T-helper 22 cell (primary cell): Measurements from ENCODE around the gene CPLX4.

Experiments used
- DNase-seq: peaks from one replicate; pipeline ENCODE4 v3.0.0-alpha.2; 2020; ENCODE audit warnings: low read depth

CPLX4 gene

DNA sequence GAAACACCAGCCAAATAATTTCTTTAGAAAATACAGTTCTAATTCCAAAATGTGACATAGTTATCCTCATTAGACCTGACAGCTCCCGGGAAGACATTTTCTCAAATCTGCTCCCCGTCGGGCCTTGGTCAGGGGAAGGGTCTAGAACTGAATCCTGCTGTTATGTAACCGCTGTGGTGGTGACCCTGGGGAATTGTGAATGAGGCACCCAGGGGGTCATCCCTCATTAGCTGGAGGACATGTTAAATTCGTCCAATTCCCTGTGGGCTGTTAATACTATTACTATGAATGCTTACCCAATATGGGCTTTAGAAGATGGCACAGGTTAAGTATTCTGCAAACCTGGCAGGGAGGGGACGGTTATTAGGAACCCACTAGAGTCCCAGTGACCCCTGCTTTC lies 11.8 kb downstream of the CPLX4 start:
- DNase-seq, result no peak

DNA sequence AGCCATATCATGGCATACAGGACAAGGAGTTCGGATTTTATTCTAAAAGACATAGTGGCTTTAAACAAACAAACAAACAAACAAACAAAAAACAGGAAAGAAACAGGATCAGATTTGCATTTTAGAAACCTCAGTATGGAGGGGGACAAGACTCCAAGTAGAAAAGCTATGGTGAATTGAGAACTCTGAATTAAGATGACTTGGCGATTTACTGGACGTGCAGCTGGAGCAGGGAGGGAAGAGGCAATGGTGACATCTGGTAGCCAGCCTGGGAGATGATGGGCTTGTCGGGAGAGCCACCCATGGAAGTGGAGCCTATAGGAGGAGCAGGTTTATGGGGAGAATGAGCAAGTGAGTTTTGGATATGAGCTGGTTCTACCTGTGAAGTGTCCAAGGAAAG lies 13.2 kb downstream of the CPLX4 start:
- DNase-seq, result no peak

DNA sequence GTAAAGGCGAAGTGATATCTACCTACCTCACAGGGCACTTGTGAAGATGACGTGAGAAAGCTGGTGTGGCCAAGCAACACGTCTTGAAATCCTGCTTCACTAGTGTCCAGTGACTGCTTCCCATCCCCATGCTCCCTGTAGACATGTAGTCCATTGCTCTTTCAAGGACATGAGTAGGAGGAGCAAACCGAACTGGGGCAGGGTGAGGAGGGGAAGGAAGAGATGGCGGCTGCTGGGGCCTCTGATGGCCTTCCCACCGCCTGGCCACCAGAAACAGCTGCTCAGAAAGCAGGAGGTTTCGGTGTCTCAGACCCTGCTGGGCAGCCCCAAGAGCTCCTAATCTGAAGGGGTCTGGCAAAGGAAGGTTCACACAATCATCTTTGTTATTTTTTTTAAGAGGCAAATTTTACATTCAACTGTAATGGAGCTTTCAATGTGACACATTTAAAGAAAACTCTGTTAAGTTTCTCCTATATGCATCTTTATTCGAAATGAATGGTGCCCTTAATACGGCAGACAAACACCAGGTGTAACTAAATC lies 14.7 kb downstream of the CPLX4 start:
- DNase-seq, result no peak

DNA sequence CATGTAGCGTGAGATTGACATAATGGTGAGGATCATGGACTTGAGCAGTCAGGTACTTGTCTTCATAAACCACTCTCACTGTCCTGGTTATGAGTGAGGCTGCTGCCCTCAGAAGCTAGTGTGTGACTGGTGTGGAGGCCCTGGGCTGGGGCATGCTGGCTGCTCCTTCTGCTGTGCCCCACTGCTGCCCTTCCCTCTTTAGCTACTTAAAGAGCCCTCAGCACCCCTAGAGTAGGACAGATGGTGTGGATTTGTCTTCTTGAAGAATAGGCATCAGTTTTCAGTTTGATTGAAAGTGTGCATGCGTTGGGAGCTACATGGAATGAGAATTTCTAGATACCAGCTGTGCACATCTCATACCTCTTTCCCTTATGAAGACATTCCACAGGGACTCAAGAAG lies 15.4 kb downstream of the CPLX4 start:
- no peak for DNase-seq

DNA sequence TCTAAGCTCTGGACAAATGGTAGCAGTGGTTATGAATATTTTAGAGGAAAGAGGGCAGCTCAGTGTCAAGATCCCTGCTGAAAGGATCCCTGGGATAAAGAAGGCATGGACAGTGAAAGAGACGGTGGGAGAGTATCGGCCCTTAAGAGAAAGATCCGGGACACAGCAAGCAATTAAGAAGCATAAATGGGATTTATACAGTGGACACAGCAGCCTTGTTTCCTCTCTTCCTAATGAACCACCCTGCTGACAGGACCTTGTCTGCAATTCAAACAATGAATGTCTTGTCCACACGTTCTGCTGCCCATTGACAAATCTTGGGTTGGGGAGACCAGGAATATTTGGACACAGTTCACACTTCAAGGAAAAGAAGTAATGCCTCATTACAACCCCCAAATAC lies 16.5 kb downstream of the CPLX4 start:
- DNase-seq, result no peak

DNA sequence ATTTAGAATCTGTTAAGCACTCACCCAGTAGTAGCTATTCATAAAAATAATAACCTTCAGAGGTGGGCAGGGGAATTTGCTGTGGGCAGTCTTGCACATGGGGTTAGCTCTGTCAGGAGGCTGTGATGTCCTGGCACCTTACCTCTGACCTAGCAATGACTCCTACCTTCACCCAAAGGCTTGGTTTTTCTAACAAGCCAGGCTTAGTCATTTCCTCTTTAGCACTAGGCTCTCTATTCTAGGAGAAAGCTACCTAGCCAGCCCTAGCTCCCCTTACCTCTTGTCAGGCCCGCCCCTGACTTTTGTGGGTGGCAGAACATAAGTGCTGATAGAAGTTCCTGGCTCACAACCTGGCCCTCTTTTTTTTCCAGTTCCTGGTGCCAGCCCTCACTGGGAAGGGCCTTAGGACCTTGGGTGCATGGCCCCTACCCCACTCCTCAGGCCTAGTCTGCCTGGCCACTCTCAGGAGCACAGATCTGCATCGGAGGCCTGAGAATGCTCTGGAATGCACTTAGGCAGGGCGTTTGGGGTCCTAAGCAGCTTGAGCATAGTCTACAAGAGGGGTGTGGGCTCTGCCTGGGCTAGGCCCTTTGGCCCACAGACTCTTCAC lies 17.7 kb downstream of the CPLX4 start:
- DNase-seq, result no peak

DNA sequence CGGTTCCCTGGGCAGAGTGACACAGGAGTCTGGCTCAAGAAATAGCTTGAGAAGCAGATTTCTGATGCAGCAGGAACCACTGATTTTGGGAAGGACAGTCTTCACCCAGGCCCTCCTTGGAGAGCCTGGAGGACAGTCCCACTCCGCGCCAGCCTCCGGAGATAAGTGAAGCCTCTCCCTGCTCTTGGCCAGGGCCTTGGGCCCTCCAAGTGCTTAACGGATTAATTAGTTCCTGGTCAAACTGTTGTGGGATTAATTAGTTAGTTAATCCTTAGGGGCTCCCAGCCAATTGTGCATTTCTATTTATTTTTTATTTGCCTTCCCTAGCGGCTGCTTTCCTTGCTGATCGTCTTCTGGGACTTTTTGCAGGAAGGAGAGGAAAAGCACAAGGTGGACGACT lies 19.6 kb downstream of the CPLX4 start:
- no peak for DNase-seq

DNA sequence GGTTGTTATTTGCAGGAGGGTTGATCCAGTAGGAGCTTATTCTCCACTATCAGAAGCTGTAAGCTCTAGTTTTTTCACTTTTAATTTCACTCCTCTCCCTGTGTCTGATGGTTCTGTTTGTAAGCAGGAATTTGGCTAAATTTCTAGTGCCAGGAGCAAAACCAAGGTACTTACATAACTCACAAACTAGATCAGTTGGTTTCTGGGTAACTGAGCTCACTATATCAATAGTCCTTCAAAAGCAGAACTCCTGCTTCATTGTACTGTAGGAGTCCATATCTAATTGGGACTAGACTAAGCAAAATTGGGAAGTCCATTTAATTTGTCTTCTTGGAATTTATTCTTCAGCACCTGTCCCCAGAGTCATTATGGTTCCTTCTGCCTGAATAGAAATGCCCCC lies 25.1 kb downstream of the CPLX4 start:
- no peak for DNase-seq

DNA sequence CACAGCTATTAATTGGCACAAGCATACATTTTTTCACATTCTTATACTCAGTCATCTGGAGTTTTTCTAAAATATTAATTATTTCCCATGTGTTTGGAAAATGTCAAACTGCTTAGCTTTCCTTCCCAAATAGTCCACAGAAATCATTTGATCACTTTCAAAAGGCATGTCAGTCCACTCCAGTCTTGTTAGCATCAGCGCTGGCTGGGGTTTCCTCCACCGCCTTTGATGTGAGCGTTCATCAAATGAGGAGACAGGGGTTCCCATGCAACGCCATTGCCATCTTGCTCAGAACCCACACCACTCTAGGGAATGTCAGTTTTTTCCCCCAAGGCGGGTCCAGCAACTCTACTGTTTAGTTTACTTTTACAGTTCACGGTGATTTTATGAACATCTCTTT lies 32.1 kb downstream of the CPLX4 start:
- DNase-seq, result no peak

DNA sequence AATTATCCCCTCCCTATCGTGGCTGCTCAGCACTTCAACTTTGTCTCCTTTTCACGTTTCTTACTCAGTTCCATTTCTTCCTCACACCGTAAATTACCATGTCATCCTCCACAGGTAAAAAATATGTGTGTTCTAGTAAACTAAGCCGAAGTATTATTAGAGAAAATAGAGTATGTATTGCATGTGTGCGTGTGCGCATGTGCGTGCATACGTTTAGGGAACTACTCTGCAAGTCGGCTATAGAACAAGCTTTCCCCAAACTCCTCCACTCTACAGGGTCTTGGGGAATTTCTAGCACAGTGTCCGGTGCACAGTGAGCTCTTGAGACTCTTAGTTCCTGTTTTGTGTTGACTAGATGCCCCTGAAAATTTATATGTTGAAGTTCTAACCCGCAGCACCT lies 36.1 kb downstream of the CPLX4 start:
- DNase-seq, result no peak

DNA sequence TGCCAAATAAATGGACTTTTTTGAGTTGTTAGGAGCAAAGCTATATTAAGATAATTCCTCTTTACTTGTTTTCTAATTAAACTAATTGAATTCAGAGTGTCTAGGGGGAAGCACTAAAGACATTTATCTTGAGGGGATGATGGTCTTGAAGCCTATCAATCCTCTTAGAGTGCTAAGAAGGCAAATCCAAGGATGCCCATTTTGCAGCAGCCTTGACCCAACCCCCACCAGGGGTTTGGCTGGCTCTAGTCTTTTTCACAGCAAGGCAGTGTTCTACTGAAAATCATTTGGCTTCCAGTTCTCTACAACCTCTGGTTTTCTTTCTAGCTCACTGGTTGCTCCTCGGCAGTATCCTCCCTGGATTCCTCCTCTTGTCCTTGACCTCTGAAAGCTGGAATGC lies 38.7 kb downstream of the CPLX4 start:
- DNase-seq, result no peak

DNA sequence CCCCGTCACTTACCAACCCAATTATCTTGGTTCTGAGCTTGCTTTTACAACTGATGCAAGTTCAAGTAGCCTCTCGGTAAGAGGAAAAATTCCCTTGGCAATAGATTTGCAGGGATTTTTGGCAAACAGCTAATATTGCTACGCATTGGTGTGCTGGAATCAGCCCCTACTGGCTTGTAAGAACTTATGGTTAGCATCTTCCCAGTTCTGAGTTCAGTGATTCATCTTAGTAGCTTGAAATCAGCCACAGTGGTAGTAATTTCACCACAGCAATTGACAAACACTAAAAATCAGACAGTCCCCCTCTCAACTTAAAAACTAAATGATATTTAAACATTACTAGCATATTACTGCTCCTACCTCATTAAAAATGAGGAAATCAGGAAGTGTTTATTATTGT lies 39.3 kb downstream of the CPLX4 start:
- DNase-seq, result no peak

DNA sequence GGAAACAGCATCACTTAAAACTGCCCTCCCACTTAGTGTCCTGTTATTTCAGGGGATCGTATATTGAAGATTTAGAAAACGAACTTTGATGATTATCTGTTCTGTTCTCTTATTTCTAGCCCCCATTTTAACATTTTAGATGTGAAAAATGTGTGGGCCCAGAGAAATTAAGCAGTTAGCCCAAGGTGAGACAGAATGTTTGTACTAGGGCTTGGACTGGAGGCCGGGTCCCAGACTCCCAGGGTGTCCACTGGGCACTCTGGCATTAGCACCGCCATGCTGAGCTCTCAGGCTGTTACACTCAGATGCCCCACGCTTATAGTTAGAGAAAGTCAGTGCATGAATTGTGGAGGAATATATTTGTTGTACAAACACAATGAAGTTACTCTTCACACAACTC lies 39.7 kb downstream of the CPLX4 start:
- DNase-seq, result no peak

DNA sequence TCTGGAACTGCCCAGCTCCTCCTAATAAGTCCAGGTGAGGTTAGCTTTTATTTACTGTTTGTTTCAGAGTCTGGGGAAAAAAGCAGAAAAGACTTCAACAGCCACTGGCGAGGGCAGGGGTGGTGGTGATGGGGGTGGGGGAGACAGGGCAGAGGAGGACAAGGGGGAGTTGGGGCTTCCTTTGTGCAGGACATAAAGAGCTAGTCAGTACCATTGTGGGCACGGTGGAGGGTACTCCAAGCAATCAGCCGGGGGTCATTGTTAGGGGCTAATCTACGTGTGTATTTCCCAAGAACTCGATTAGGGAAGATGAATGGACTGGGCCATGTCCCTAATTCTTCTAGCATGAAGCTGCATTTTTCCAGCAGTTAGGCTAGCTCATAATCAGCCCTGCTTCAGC lies 42.4 kb downstream of the CPLX4 start:
- DNase-seq, result no peak

DNA sequence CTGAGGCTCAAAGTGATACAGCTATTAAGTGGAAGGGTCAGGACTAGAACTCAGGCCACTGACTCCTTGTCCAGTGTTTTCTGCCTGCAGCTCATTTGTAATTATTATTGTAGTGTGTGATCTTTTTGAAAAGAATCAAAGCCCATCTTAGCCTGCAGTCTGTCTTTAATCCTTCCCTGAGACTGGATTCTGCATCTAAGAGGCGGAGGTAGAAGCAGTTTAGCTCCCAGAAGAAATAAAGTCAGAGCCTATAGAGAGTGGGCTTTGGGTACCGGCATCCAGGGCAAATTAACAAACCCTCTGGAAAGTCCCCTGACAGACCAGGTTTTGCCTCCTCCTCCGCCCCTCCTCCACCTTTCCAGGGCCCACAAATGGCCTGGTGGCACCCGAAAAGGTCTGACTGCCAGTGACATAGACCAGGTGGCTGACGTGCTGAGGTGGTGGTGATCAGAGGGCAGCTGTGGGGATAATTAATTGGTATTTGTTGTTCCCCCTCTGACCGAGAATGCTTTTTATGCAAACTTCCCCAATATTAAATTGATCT lies 43.0 kb downstream of the CPLX4 start:
- DNase-seq, result no peak

DNA sequence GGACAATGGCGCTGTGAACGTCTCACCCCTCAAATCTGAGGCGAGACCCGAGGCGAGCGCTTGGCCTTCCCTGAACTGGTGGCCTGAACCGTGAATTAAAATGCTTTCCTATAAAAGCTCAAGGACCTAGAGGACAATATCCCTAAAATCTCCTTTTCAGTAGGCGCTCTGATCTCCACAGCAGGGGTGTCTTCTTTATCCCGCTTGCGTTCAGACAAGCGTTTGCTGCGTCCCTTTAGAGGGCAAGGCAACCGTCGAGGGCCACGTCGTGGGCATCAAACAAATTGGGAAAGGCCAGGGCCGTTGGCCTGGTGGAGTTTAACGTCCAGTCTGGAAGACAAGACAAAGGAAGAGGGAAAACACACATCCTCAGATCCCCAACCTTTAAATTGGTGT lies 43.9 kb downstream of the CPLX4 start:
- DNase-seq, result no peak

DNA sequence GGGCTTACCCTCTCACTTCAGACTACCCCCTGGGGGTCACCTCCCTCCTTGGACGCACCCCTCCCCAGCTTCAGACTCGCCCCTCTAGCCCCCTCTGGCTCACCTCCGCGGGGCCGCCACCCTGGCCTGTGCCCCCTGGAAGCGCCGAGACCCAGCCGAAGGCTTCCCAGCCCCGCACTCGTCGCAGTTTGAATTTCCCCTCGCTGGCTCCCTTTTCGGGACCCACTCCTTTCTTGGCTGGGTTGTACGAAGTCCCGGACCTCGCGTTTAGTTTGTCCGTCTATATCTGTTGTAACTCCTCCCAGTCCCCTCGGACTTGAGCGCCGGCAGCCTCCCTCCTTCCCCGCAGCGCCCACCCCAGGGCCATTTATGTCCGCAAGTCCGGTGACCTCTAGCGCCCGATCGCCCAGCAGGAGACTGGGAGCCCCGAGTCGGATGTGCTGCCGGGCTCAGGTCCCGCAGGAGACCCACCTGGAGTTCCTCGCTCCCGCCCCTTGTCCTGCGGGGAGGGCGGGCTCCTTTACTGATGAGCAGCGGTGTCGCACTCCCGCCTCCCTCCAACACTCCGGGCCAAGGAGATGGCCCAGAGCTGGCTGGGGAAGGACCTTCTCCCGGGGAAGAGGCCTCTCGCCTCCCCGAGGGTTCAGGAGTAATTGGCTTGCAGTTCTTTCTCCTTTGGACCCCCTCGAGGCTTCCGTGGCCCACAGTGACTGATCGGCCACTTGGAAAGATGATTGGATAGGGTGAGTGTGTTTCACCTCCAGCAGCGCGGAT lies 44.5 kb downstream of the CPLX4 start:
- DNase-seq, result no peak

DNA sequence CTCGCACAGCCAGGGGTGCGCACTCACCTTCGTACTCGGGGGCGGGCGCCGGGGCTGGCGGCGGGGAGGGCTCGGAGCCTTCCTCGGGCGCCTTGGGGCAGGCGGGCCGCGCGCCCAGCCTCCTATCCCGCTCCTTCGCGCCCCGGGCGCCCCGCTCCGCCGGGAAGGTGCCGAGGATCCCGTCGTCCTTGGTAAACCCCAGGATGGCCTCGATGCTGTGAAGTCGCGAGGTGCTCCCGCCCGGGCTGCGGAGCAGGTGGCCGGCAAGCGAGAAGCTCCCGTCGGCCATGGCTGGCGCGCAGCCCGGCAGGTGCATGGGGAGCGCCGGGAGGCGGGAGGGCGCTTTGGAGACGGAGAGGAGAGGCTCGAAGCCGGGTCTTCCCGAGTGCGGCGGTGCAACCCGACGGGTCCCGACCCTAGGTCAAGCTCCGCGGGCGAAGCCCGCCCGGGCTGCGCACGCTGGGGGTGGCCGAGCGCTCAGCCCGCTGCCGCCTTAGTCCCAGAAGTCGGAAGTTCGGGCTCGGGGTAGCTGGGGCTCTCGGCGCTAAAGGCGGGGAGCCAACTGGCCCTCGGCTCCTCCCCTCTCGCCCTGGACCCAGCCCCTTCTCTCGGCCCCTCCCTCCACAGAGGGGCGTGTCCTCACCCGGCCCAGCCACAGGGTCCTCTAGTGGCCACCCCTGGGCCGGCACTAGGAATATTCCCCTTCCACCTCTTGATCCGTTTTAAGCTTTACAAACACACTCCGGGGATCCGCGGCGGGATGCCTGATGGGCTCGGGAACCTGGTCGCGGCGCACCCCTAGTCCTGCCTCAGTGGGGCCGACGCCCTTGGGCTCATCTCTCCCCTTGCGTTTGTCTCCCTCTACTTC lies 45.3 kb downstream of the CPLX4 start, which contains the start of gene RAX:
Gene RAX, minus strand, starts transcription at position 564 of the 868 bp plus-strand sequence. Its CDS starts 248 bp downstream, at position 316.
- DNase-seq, result no peak

DNA sequence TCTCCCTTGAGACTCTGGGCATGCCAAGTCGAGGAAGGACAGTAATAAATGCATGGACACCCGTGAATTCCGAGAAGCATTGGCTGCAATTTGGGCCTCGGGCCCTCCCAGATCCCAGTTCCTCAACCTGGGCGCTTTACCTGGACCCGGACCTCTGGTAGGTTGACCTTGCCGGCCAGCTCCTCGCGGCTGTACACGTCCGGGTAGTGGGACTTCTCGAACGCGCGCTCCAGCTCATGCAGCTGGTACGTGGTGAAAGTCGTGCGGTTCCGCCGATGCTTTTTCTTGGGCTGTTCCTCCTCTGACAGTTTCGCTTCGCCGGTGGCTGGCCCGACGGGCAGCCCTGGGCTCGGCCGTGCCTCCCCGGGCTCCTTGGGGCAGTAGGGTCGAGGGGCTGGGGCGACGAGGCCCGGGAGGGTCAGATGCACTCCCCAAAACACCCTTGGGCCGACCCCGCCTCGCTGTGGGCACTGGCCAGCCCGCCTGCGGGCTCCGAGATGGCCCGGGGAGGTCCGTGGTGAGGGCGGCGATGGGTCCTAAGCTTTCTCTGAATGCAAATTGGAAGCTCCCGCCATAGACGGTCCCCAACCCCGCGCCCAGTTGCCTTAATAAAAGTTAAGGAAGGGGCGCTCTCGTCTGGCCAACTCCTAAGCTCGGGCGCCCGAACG lies 46.1 kb downstream of the CPLX4 start:
- no peak for DNase-seq

DNA sequence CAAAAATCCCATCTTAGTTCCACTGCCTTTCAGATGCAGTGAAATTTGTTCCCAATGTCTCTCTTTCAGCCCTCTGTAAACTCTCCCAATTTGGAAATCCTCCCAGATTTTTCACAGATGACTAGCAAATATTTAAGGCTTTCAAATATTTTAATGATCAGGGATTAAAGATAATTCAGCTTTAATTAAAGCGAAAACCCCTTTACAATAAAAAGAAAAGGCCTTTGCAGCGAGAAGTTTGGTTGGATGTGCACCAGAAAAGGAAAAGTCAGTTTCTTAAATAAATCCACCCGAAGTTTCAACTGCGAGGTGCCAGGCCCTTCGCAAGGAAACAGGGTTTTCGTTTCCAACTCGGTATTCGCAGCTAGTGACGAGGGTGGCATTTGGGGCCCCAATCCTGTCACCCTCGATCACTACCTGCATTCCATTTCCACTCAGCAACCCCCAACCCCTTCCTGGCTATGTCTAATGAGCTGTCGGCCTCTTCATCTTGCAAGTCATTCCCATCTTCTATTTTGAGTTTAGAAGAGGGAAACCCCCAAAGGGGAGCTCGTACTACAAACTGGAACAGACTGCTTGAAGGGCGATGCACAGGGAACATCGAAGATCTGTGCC lies 46.7 kb downstream of the CPLX4 start:
- no peak for DNase-seq

DNA sequence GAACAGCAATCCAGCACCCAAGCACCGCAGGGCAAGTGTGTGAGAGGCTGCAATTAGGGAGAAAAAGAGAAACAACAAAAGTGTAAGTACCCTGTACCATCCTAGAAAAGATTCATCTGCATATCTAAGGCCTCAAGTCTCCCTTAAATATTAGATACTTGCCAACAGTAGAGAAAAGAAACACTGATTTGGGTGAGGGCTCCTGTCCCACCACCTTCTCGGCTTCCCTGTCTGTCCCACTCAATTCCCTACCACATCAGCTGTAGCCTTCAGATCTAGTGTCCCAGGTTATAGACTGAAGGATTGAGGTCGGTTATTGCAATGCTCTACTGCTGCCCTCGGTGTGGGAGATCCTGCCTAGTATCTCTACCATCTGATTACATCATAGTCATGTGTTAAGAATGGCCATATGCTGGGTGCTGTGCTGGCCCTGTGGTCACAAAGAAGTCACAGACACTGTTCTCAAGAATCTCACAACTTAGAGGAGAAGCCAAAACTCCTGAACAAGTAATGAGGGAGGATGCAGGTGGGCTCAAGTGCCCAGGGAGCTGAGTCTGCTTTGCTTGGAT lies 47.7 kb downstream of the CPLX4 start:
- no peak for DNase-seq
